Pancreas (tissue), 10 donors: ENCODE measurements around the gene MCRIP2. TPM values are rescaled to one million over a fixed set of nuclear protein-coding genes. Genes with fewer than 3 reads are reported as not detected.
A peak's percentile ranks its signal among the peaks of the same experiment; 100 is the strongest.

ENCODE experiments used
- ATAC-seq, 4 donors: fragments of 200-7000 bp; cut with Tn5 transposase; one replicate each; pipeline versions ENCODE4 v1.8.0 to v1.9.1; 2020; ENCODE audit warnings: mild to moderate bottlenecking in 4 of 4, moderate library complexity in 4 of 4
- DNase-seq, 6 donors: peaks; one replicate each; pipeline ENCODE4 v3.0.0-alpha.2; 2020
- FAIRE-seq: peaks from 2 replicates; lab custom pipeline; 2012; peaks lifted over from hg19 to GRCh38; lab: Jason Lieb, UNC
- H3K27ac ChIP-seq, 4 donors: fragments of 200-600 bp; sonication (generic); 1 replicate in 3 of 4; 2 replicates in 1 of 4; pipeline versions ENCODE4 v1.5.0 to v1.8.0; 2020
- H3K27me3 ChIP-seq, 4 donors: fragments of 200-600 bp; one replicate each; pipeline ENCODE4 v1.8.0; 2021
- H3K36me3 ChIP-seq, 3 donors: fragments of 200-600 bp; sonication (generic) in 1 of 3; one replicate each; pipeline versions ENCODE4 v1.5.0 to v1.8.0; 2020 to 2021
- H3K4me1 ChIP-seq, 3 donors: fragments of 200-600 bp; one replicate each; pipeline ENCODE4 v1.8.0; 2021
- H3K4me3 ChIP-seq, 4 donors: fragments of 200-600 bp; sonication (generic) in 2 of 4; one replicate each; pipeline versions ENCODE4 v1.5.0 to v1.8.0; 2020 to 2021
- H3K9me3 ChIP-seq, 4 donors: fragments of 200-600 bp; one replicate each; pipeline ENCODE4 v1.8.0; 2021
- CTCF ChIP-seq, 4 donors: fragments of 200-600 bp; sonication (generic) in 3 of 4; IDR thresholded peaks; one replicate each; pipeline versions ENCODE4 v1.5.0 to v1.8.0; 2021; ENCODE audit warnings: antibody characterized with exemption in 4 of 4
- WGBS, 2 donors: extraction: QIAGEN DNeasy Blood & Tissue Kit; methylation state at CpG; one replicate each; pipeline ENCODE4 v1.1.7; 2013; 5-methylcytosine and 5-hydroxymethylcytosine counted together
- intact Hi-C, 3 donors: fragments of 100-400 bp; cut with DNase I; formaldehyde crosslinking; loops; one replicate each; pipeline versions ENCODE4 v1.11.1 to v1.14.2; 2022
- polyA plus RNA-seq, 2 donors: library from polyadenylated mRNA; stranded (reverse); fragments of 200-250 nt; gene quantifications; one replicate each; pipeline ENCODE4 v1.2.3, GENCODE V29; 2013
- total RNA-seq, 6 donors: library from RNA; stranded (reverse); fragmentation: NEBNext Ultra II Directional in 4 of 6; extraction: Animal tissue kit (Norgen Biotek cat#: 25700) in 4 of 6; gene quantifications; one replicate each; pipeline versions ENCODE4 v1.2.1 to v1.2.4, GENCODE V29; 2021 to 2023
- donor health status: healthy with polysubstance abuse.
- donor health status: DM: no; HTN: no; CAD: no; lungs with moderate emphysema.
- donor health status: DM: no; HTN: no; CAD: no.
- donor health status: control.
- donor health status: control.
- donor health status: Bipolar disorder and iron deficiency.
- donor health status: DM: yes; HTN: yes; CAD: no.
- donor health status: DM: no; HTN: no; CAD: no.
- donor health status: DM: no; HTN: no; CAD: no.
- donor health status: DM: yes; HTN: yes; CAD: no.

MCRIP2 gene
- total and polyA plus RNA-seq, 8 donors = 19.0 to 89.3 (median 27.7) TPM

- no peaks in the 10 kb centered on the region for H3K27me3 ChIP-seq
- H3K4me3 ChIP-seq = no peak overlapping the region
- H3K36me3 ChIP-seq = peaks cover 6 to 35% (median 32%) of the 10 kb centered on the region in 3 donors
- 91 to 93% methylated on average over 13 of the region's 13 CpGs for WGBS, 2 donors
- no peaks in the 10 kb centered on the region for H3K9me3 ChIP-seq
- TF ChIP-seq CTCF (IDR thresholded peaks at IDR 0.05) = no peak
- peaks cover 0 to 10% (median 7%) of the 10 kb centered on the region in 3 donors for H3K4me1 ChIP-seq
- FAIRE-seq = no peak
- no peak for DNase-seq
- intact Hi-C loops = no loop called here
- no peak overlapping the region for H3K27ac ChIP-seq
- no peak for ATAC-seq
Observed at GRCh38 chr16:669666-670065, 28.0 kb downstream of the MCRIP2 start.

- Histone ChIP-seq H3K4me3 (no peak overlapping the region), H3K4me1 (peaks cover 0 to 10% (median 7%) of the 10 kb centered on the region in 3 donors), H3K27me3 (no peaks in the 10 kb centered on the region), H3K9me3 (no peaks in the 10 kb centered on the region), H3K36me3 (peaks cover 6 to 35% (median 32%) of the 10 kb centered on the region in 3 donors), H3K27ac (no peak overlapping the region)
- intact Hi-C loops = no loop called here
- FAIRE-seq (no peak), ATAC-seq (no peak), DNase-seq (peak in 1 of 6 donors; percentile 84)
- TF ChIP-seq CTCF (IDR thresholded peaks at IDR 0.05) = no peak
- WGBS, 2 donors = 93 to 96% methylated on average over 51 to 52 of the region's 52 CpGs
Observed at GRCh38 chr16:670485-671352, 29.1 kb downstream of the MCRIP2 start.

DNA sequence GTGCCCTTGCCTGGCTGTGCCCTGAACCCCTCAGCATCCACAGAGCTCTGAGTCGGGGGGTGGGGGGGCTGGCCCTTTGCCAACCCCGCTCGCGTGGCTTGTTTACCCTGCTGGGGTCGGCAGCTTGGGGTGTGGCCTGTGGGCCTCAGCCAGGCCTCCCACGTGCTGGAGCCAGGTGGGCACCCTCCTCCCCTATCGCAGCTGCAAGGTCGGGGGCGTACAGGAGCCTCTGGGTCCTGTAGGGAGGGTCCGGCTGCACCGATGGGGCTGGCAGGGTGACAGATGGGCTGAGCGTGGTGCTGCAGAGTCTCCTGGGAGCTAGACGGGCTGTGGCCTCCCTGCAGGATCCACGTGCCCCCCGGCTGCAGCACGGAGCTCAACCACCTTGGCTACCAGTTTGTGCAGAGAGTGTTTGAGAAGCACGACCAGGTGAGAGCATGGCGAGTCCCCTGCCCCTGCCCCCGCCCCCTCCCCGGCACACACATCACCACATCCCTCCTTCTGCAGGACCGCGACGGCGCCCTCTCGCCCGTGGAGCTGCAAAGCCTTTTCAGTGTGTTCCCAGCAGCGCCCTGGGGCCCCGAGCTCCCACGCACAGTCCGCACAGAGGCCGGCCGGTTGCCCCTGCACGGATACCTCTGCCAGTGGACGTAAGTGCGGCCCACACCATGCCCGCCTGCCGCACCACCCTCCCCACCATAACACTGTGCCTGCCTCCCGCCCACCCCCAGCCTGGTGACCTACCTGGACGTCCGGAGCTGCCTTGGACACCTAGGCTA lies 29.9 kb downstream of the MCRIP2 start:
- Histone ChIP-seq H3K27me3 (no peaks in the 10 kb centered on the region), H3K36me3 (peaks cover 6 to 35% (median 32%) of the 10 kb centered on the region in 3 donors), H3K4me3 (no peak overlapping the region), H3K9me3 (no peaks in the 10 kb centered on the region), H3K27ac (no peak overlapping the region), H3K4me1 (peaks cover 0 to 10% (median 7%) of the 10 kb centered on the region in 3 donors)
- intact Hi-C loops = no loop called here
- no peak for TF ChIP-seq CTCF (IDR thresholded peaks at IDR 0.05)
- 87 to 89% methylated on average over 39 to 40 of the region's 40 CpGs for WGBS, 2 donors
- DNase-seq (peak in 1 of 6 donors; percentile 83), ATAC-seq (no peak), FAIRE-seq (no peak)

GRCh38 chr16:672371-672770 lies 30.7 kb downstream of the MCRIP2 start:
- Histone ChIP-seq H3K4me1 (peaks cover 0 to 9% (median 7%) of the 10 kb centered on the region in 3 donors), H3K36me3 (peaks cover 6 to 35% (median 32%) of the 10 kb centered on the region in 3 donors), H3K4me3 (no peak overlapping the region), H3K9me3 (no peaks in the 10 kb centered on the region), H3K27ac (no peak overlapping the region), H3K27me3 (no peaks in the 10 kb centered on the region)
- intact Hi-C loops = no loop called here
- no peak for ATAC-seq
- no peak for TF ChIP-seq CTCF (IDR thresholded peaks at IDR 0.05)
- DNase-seq = peak in 1 of 6 donors; percentile 79
- WGBS, 2 donors = 93 to 95% methylated on average over 19 of the region's 19 CpGs
- FAIRE-seq = no peak
